HCT116 (cell line): ENCODE results near the gene JPH3.

Source experiments
- POLR2AphosphoS5 ChIP-seq: IDR thresholded peaks from 2 replicates; pipeline ENCODE4 v1.6.1; 2011; ENCODE audit warnings: mild to moderate bottlenecking, low read depth, low read length, moderate library complexity
- TCF7L2 ChIP-seq: IDR thresholded peaks from 2 replicates; pipeline ENCODE4 v1.7.0; 2011; ENCODE audit warnings: borderline replicate concordance, inconsistent platforms; ENCODE audit not compliant: insufficient read depth, insufficient read length; ENCODE audit errors: extremely low read depth
- TF ChIP-seq, protein P1 (sequence below): IDR thresholded peaks from 2 replicates; pipeline ENCODE4 v1.6.1; 2012
- TF ChIP-seq, protein P2 (sequence below), 3 experiments: fragments of 200-600 bp in 1 of 3; sonication (generic) in 1 of 3; IDR thresholded peaks in 2 of 3; conservative IDR thresholded peaks in 1 of 3; 2 replicates each; pipeline ENCODE4 v1.5.1; 2012 to 2017; ENCODE audit warnings: low read depth in 2 of 3, low read length in 2 of 3, antibody characterized with exemption in 1 of 3, borderline replicate concordance in 1 of 3, control low read depth in 1 of 3, mild to moderate bottlenecking in 1 of 3, mixed read lengths in 1 of 3, mixed run types in 1 of 3, moderate library complexity in 1 of 3; ENCODE audit not compliant: insufficient read depth in 1 of 3

DNA sequence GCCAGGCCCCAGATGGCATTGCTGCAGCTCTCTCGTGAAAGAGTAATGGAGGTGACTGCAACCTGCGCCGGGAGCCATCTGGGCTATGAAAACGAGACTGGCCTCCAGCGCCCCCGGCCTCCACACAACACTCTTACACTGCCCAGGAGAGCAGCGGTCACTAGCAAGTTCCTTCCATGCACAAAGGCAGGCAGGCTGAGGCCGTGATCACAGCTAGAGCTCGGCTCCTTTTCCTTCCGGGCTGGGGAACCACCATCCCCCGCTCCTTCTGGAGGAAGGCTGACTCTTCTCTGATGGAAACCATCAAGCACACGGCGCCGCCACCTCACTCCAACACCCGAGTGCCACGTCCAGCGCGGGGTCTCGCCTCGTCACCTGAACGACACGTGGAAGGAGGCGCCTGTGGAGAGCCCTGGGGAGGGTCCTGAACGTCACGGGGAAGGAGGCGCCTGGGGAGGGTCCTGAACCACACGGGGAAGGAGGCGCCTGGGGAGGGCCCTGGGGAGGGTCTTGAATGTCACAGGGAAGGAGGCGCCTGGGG lies 101.6 kb downstream of the JPH3 start:
- TF ChIP-seq POLR2AphosphoS5 (no peak), TCF7L2 (no peak)
- TF ChIP-seq, protein P1, sequence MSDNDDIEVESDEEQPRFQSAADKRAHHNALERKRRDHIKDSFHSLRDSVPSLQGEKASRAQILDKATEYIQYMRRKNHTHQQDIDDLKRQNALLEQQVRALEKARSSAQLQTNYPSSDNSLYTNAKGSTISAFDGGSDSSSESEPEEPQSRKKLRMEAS: no peak
- TF ChIP-seq, protein P2, sequence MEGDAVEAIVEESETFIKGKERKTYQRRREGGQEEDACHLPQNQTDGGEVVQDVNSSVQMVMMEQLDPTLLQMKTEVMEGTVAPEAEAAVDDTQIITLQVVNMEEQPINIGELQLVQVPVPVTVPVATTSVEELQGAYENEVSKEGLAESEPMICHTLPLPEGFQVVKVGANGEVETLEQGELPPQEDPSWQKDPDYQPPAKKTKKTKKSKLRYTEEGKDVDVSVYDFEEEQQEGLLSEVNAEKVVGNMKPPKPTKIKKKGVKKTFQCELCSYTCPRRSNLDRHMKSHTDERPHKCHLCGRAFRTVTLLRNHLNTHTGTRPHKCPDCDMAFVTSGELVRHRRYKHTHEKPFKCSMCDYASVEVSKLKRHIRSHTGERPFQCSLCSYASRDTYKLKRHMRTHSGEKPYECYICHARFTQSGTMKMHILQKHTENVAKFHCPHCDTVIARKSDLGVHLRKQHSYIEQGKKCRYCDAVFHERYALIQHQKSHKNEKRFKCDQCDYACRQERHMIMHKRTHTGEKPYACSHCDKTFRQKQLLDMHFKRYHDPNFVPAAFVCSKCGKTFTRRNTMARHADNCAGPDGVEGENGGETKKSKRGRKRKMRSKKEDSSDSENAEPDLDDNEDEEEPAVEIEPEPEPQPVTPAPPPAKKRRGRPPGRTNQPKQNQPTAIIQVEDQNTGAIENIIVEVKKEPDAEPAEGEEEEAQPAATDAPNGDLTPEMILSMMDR (IDR thresholded peaks at IDR 0.05 in 2 of 3, conservative IDR thresholded peaks at IDR 0.05 in 1 of 3; ENCODE audit: borderline replicate concordance in 1 of 3, insufficient read depth in 1 of 3, low read depth in 2 of 3, low read length in 2 of 3): no peak
